Measurements from ENCODE around the gene FRMD4A. TPM values are rescaled to one million over a fixed set of nuclear protein-coding genes. Genes with fewer than 3 reads are reported as not detected.
A peak's percentile ranks its signal among the peaks of the same experiment; 100 is the strongest.

Gene FRMD4A
- total and polyA plus RNA-seq, 10 of the 15 experiments (the other 5 are each of a cell fraction or from before 2014, with no cell fraction given): 17.8 to 75.2 (median 39.1) TPM

DNA sequence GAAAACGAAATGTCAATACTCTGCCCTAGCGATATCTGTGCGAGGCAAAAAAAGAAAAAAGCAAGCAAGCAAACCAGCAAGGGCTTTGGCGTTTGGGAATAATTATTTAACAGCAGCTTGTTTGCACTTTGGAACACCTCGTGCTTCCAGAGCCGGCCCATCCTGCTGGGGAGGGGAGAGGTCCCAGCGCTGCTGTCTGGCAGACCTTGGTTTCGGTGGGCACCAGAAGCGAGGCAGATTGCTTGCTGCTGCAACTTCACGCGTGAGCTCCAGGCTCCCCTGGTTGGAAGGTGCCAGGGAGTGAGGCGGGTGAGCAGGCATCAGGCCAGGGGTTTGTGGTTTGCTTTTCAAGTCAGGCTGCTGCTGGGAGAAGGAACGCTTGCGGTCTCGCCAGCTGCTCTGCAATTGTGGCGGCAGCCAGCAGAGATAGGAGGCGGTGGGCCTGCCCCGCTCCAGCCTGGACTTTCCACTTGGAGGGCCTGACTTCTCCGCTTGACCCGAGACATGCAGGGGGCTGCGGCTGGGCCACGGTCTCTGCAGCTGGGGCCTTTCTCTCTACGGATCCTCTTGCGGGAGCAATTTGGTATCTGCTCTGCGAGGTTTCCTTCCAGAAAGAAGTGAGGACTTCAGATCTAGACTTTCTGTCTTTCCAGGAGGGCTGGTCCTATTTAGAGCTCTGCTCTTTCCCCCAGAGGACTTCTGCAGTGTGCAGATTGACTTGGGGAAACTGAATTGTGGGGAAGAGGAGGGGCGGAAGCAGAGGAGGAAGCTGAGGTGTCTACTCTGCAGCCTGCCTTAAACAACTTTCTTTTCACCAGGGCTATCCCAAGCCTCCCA, 612.6 kb downstream of the FRMD4A start:
- peaks cover 0 to 1% of the 10 kb centered on the region in 2 experiments; a peak in 2 of 4 replicates for H3K36me3 ChIP-seq (ENCODE audit: control insufficient read depth in 2 of 2, insufficient read depth in 2 of 2, low read length in 1 of 2)
- SMC1A ChIA-PET (ENCODE audit: uncharacterized antibody, unreplicated experiment): interaction anchor here (0.7 to 5.0 kb wide), 11 partner anchors 12 to 69 kb away, joined by 3 to 19 read pairs (median 6); no protein-coding TSS in a partner anchor
- 54% methylated on average over 22 of the region's 26 CpGs for WGBS (ENCODE audit: insufficient coverage, insufficient replicate concordance, low lambda C conversion rate, missing lambda C conversion rate)
- CTCF ChIA-PET: interaction anchor here (0.5 to 1.2 kb wide), 7 partner anchors 11 to 479 kb away, joined by 3 to 5 read pairs (median 3); no protein-coding TSS in a partner anchor
- peak overlapping the region; percentile 99 for H3K4me2 ChIP-seq (ENCODE audit: control insufficient read depth, insufficient read depth)
- RAD21 ChIA-PET (ENCODE audit: unreplicated experiment): interaction anchor here (1.1 to 3.3 kb wide), 8 partner anchors 9 to 59 kb away, joined by 3 to 14 read pairs (median 8); no protein-coding TSS in a partner anchor
- H3K27ac ChIP-seq (ENCODE audit: control insufficient read depth, insufficient read depth): peak overlapping the region; percentile 87
- FAIRE-seq (peak; percentile 72), ATAC-seq (peak; percentile 52), DNase-seq (ENCODE audit: low read depth, low spot score) (no peak)
- POLR2A ChIA-PET: interaction anchor here (0.8 to 1.9 kb wide), 10 partner anchors 10 to 53 kb away, joined by 3 to 7 read pairs (median 4); no protein-coding TSS in a partner anchor
- in situ Hi-C loops (cut with MboI) (no loop called here), intact Hi-C loops (cut with micrococcal nuclease; ENCODE audit: unreplicated experiment) (no loop called here)
- peak overlapping the region; percentile 68 for H2AFZ ChIP-seq (ENCODE audit: control insufficient read depth, low read depth, low read length)
- peak overlapping the region; percentile 53 for H3K9ac ChIP-seq (ENCODE audit: control insufficient read depth, insufficient read depth, low read length)
- no peaks in the 10 kb centered on the region for H4K20me1 ChIP-seq (ENCODE audit: control insufficient read depth, insufficient read depth)
- no peaks in the 10 kb centered on the region for H3K9me3 ChIP-seq (replicated peaks; ENCODE audit: control insufficient read depth, insufficient read depth, low read length)
- peaks cover 29% of the 10 kb centered on the region for H3K4me1 ChIP-seq (ENCODE audit: control insufficient read depth, insufficient read depth, low read length)
- H3K4me3 ChIP-seq: peak overlapping the region; percentile 23
- H3K79me2 ChIP-seq (ENCODE audit: control insufficient read depth, insufficient read depth, low read length): no peaks in the 10 kb centered on the region
- H3K27me3 ChIP-seq (replicated peaks in 1 of 2; ENCODE audit: control insufficient read depth in 2 of 2, insufficient read depth in 2 of 2, low read length in 1 of 2): no peaks in the 10 kb centered on the region
- no TSS peak for BruUV-seq (replicated peaks)
- TF ChIP-seq EP300 (IDR thresholded peaks at IDR 0.05; ENCODE audit: borderline replicate concordance in 1 of 2, control insufficient read depth in 1 of 2, low read depth in 2 of 2, low read length in 2 of 2): no peak
- TF ChIP-seq CREM (IDR thresholded peaks at IDR 0.05; ENCODE audit: low read depth): 0 out of 2 replicates have a peak, but pooled peaks have one; percentile 11
- no peak for TF ChIP-seq ASH2L (IDR thresholded peaks at IDR 0.05; ENCODE audit: borderline replicate concordance, low read depth)
- no peak for TF ChIP-seq CEBPB (IDR thresholded peaks at IDR 0.05; ENCODE audit: borderline replicate concordance in 1 of 2, low read depth in 2 of 2, low read length in 2 of 2)
- peak in 1 of 2 experiments; percentile 78; a peak in 2 of 4 replicates for TF ChIP-seq IKZF2 (IDR thresholded peaks at IDR 0.05)
- peak; percentile 71 for TF ChIP-seq TCF3 (IDR thresholded peaks at IDR 0.05; ENCODE audit: borderline replicate concordance, insufficient read depth, low read depth, low read length)
- TF ChIP-seq, protein P1, sequence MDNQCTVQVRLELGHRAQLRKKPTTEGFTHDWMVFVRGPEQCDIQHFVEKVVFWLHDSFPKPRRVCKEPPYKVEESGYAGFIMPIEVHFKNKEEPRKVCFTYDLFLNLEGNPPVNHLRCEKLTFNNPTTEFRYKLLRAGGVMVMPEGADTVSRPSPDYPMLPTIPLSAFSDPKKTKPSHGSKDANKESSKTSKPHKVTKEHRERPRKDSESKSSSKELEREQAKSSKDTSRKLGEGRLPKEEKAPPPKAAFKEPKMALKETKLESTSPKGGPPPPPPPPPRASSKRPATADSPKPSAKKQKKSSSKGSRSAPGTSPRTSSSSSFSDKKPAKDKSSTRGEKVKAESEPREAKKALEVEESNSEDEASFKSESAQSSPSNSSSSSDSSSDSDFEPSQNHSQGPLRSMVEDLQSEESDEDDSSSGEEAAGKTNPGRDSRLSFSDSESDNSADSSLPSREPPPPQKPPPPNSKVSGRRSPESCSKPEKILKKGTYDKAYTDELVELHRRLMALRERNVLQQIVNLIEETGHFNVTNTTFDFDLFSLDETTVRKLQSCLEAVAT (IDR thresholded peaks at IDR 0.05): peak; percentile 81; the same call in 1 of the 2 replicates
- 0 out of 2 replicates have a peak, but pooled peaks have one; percentile 24 for TF ChIP-seq GATAD2B (conservative IDR thresholded peaks at IDR 0.05; ENCODE audit: low read depth)
- peak; percentile 93 for TF ChIP-seq RUNX3 (IDR thresholded peaks at IDR 0.05; ENCODE audit: low read length)
- TF ChIP-seq SUPT20H (IDR thresholded peaks at IDR 0.05; ENCODE audit: borderline replicate concordance, control insufficient read depth, low read depth, low read length): no peak
- TF ChIP-seq, protein P2, sequence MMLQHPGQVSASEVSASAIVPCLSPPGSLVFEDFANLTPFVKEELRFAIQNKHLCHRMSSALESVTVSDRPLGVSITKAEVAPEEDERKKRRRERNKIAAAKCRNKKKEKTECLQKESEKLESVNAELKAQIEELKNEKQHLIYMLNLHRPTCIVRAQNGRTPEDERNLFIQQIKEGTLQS (IDR thresholded peaks at IDR 0.05; ENCODE audit: borderline replicate concordance, extremely low read depth, low read depth, low read length): no peak
- TF ChIP-seq BHLHE40 (IDR thresholded peaks at IDR 0.05; ENCODE audit: borderline replicate concordance in 1 of 2, low read depth in 2 of 2, low read length in 1 of 2): peak; percentile 52 to 57; a peak in 3 of 4 replicates
- TF ChIP-seq ZZZ3 (IDR thresholded peaks at IDR 0.05; ENCODE audit: control insufficient read depth, insufficient read length, low read depth): no peak
- TF ChIP-seq ZNF622 (IDR thresholded peaks at IDR 0.05): no peak
- peak; percentile 72 for TF ChIP-seq IKZF1 (conservative IDR thresholded peaks at IDR 0.05)

Measured in GM12878 (cell line).